ENCODE results near the gene BLM.

The BLM gene

DNA sequence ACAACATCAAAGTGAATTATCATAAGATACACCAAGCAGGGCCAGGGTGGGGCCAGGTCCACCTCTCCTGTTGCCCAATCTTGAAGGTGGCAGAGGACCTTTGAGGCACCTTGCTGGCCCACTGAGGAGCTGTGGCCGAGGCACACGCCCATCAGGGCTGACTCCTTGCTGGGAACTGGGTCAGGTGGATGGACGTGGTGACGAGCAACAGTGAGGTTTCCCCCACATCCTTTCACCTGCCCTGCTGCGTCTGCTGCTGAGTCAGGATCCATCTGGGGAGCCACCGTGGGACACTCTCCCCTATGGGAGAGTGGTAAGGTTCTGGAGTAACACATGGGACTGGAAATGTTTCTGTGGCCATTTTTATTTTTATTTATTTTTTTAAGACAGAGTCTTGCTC is 134.0 kb downstream of the BLM start:
- H3K4me1 ChIP-seq (ENCODE audit: control insufficient read depth, insufficient read depth, low read length, poor library complexity, severe bottlenecking) = no peaks in the 10 kb centered on the region
- WGBS, 2 experiments (ENCODE audit: insufficient coverage in 2 of 2) = 93% methylated on average over 3 of the region's 6 CpGs; no CpG with 5 or more reads in 1 of the 2 experiments
- no peak overlapping the region for H3K27ac ChIP-seq (ENCODE audit: low read depth, low read length, severe bottlenecking)
- H3K9me3 ChIP-seq (ENCODE audit: control insufficient read depth, low read length) = no peaks in the 10 kb centered on the region
- no peak overlapping the region for H3K4me3 ChIP-seq (ENCODE audit: extremely low read depth, insufficient read depth, low read length, poor library complexity, severe bottlenecking)
- H3K36me3 ChIP-seq (ENCODE audit: control insufficient read depth, insufficient read depth, low read length) = no peaks in the 10 kb centered on the region

DNA sequence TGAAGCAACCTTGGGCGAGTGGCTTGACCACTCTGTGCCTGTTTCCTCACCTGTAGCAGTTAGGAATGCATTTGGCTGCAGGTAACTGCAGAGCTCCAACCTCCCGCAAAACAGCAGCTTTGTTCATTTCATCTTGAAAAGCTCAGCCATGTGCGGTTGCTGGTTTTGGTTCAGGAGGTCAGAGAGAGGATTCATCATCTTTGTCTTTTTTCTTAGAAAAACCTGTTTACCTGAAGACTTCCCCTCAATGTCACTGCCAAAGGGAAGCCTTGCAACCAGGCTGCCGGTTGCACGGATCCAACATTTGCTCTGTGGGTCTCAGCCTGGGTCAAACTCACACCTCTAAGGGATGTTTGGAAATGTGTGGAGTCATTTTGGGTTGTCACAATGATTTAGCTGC is 134.8 kb downstream of the BLM start:
- WGBS, 2 experiments (ENCODE audit: insufficient coverage in 2 of 2) = 92 to 100% methylated on average over 3 of the region's 5 CpGs
- no peak overlapping the region for H3K4me3 ChIP-seq (ENCODE audit: extremely low read depth, insufficient read depth, low read length, poor library complexity, severe bottlenecking)
- no peak overlapping the region for H3K27ac ChIP-seq (ENCODE audit: low read depth, low read length, severe bottlenecking)
- no peaks in the 10 kb centered on the region for H3K9me3 ChIP-seq (ENCODE audit: control insufficient read depth, low read length)
- no peaks in the 10 kb centered on the region for H3K36me3 ChIP-seq (ENCODE audit: control insufficient read depth, insufficient read depth, low read length)
- H3K4me1 ChIP-seq (ENCODE audit: control insufficient read depth, insufficient read depth, low read length, poor library complexity, severe bottlenecking) = no peaks in the 10 kb centered on the region

DNA sequence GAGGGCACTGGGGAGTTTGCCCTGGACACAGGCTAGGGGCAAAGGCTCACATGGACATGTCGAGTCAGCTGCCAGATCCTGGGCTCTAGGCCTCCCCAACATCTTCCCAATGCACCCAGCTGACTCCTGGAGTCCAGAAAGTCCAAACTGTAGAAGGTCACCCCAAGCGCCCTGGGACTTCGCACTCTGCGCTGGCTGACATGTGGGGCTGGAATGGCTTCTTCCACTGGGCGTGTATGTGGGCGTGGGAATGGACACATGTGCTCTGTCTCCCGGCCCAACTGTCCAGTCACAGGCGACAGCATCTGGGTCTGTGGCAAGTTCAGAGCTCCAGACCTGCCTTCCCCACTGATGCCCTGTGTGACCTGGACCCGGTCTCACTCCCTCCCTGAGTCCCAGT is 138.0 kb downstream of the BLM start:
- Histone ChIP-seq H3K27ac (ENCODE audit: low read depth, low read length, severe bottlenecking) (no peak overlapping the region), H3K9me3 (ENCODE audit: control insufficient read depth, low read length) (no peaks in the 10 kb centered on the region), H3K36me3 (ENCODE audit: control insufficient read depth, insufficient read depth, low read length) (no peaks in the 10 kb centered on the region), H3K4me3 (ENCODE audit: extremely low read depth, insufficient read depth, low read length, poor library complexity, severe bottlenecking) (no peak overlapping the region), H3K4me1 (ENCODE audit: control insufficient read depth, insufficient read depth, low read length, poor library complexity, severe bottlenecking) (peaks cover 9% of the 10 kb centered on the region)
- WGBS, 2 experiments (ENCODE audit: insufficient coverage in 2 of 2) = 96 to 98% methylated on average over 9 of the region's 9 CpGs

DNA sequence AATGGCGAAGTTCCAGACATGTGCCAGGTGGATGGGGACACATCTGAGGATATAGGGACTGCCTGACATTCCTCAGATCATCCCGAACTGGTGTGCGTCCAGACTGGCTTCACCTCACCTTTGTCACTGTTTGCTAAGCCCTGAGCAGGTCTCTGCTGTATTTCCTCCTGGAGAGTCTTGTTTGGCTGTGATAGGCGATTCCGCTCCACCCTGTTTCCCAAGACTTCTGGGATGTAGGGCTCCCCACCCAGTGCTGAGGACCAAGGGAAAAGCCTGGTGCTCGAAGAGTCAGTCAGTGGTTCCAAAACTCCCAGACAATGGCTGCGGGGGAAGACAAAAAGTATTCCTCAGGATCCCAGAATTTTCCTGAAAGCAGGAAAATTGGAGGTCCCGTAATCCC is 140.2 kb downstream of the BLM start:
- peaks cover 17% of the 10 kb centered on the region for H3K4me1 ChIP-seq (ENCODE audit: control insufficient read depth, insufficient read depth, low read length, poor library complexity, severe bottlenecking)
- 94 to 97% methylated on average over 7 of the region's 8 CpGs for WGBS, 2 experiments (ENCODE audit: insufficient coverage in 2 of 2)
- H3K9me3 ChIP-seq (ENCODE audit: control insufficient read depth, low read length) = no peaks in the 10 kb centered on the region
- H3K27ac ChIP-seq (ENCODE audit: low read depth, low read length, severe bottlenecking) = no peak overlapping the region
- no peaks in the 10 kb centered on the region for H3K36me3 ChIP-seq (ENCODE audit: control insufficient read depth, insufficient read depth, low read length)
- no peak overlapping the region for H3K4me3 ChIP-seq (ENCODE audit: extremely low read depth, insufficient read depth, low read length, poor library complexity, severe bottlenecking)

DNA sequence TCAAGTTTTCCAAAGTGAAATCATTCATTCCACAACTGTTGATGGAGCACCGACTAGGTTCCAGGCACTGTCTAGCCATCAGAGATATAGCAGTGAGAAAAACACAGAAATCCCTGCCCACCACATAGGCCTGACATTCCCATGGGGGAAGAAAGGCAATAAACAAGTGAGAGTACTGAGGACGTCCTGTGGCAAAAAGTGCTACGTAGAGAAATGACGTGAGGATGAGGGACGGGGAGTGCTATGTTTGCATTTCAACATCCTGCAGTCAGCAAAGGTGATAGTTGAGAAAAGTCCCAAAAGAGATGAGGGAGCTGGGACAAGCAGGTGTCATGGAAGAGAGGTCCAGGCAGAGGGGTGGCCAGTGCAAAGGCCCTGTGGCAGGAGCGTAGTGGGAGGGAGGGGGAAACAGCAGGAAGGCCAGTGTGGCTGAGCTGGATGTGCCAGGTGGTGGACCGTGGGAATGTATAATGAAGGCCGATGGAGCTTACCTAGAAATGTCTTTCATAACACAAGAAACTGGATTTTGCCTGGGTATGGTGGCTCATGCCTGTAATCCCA is 140.8 kb downstream of the BLM start:
- Histone ChIP-seq H3K27ac (ENCODE audit: low read depth, low read length, severe bottlenecking) (no peak overlapping the region), H3K9me3 (ENCODE audit: control insufficient read depth, low read length) (no peaks in the 10 kb centered on the region), H3K4me1 (ENCODE audit: control insufficient read depth, insufficient read depth, low read length, poor library complexity, severe bottlenecking) (peaks cover 17% of the 10 kb centered on the region), H3K36me3 (ENCODE audit: control insufficient read depth, insufficient read depth, low read length) (no peaks in the 10 kb centered on the region), H3K4me3 (ENCODE audit: extremely low read depth, insufficient read depth, low read length, poor library complexity, severe bottlenecking) (no peak overlapping the region)
- 97 to 98% methylated on average over 5 to 7 of the region's 8 CpGs for WGBS, 2 experiments (ENCODE audit: insufficient coverage in 2 of 2)

DNA sequence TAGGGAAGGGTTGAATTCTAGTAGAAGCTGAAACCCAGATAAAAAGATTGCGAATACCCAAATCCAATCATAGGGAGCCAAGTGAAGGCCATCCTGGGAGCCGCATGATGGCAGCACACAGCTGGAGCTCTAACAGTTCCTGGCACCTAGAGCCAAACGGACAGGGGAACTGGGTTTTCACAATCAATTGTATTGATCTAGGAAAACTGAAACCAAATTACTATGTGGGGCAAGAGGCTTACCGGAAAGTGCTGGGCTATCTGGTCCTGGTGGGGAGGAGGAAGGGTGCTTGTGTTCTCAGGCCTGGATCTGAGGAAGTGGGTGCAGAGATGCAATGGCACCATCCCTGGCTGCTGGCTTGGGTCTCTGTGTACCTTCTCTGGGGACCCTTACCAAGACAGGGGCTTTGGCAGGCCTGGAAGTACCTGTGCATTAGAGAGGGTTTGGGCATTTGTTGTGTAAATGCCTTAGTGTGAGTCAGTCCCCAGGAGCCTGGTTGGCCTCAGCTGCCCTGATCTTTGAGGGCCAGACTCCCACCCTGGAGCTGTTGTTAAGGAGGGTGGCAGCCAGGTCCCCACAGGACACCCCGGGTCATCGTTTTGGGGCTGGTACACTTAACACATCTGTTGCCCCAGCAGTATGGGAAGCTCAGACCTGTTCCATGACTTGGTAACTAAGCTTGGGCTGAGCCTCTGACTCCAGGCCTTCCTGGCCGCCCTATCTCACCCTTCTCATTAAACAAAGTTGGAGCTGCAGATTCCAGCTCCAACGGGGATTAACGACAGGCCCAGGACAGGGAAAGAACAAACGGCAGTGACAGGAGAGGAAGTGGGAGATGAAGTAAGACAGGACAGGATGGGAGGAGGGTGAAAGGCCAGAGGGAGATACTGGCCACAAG is 142.3 kb downstream of the BLM start:
- Histone ChIP-seq H3K27ac (ENCODE audit: low read depth, low read length, severe bottlenecking) (peak overlapping the region; percentile 92), H3K4me3 (ENCODE audit: extremely low read depth, insufficient read depth, low read length, poor library complexity, severe bottlenecking) (no peak overlapping the region), H3K4me1 (ENCODE audit: control insufficient read depth, insufficient read depth, low read length, poor library complexity, severe bottlenecking) (peaks cover 17% of the 10 kb centered on the region), H3K36me3 (ENCODE audit: control insufficient read depth, insufficient read depth, low read length) (no peaks in the 10 kb centered on the region), H3K9me3 (ENCODE audit: control insufficient read depth, low read length) (no peaks in the 10 kb centered on the region)
- WGBS, 2 experiments (ENCODE audit: insufficient coverage in 2 of 2) = 42 to 46% methylated on average over 6 to 7 of the region's 10 CpGs

DNA sequence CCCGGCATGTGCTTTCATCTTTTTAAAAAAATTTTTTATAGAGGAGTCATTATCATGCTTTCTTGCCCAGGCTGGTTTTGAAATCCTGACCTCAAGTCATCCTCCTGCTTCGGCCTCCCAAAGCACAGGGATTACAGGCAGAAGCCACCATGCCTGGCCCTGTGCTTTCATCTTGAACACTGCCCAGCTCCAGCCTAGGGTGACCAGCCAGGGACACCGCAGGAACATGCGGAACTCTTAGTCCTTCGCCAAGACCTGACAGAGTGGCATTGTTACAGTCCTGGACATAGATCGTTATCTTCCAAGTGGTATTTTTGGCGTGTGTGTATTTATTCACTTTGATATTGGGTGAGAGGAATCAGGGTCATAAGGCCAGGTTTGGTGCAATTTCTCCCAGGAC is 143.3 kb downstream of the BLM start:
- H3K4me3 ChIP-seq (ENCODE audit: extremely low read depth, insufficient read depth, low read length, poor library complexity, severe bottlenecking) = no peak overlapping the region
- H3K36me3 ChIP-seq (ENCODE audit: control insufficient read depth, insufficient read depth, low read length) = no peaks in the 10 kb centered on the region
- no peak overlapping the region for H3K27ac ChIP-seq (ENCODE audit: low read depth, low read length, severe bottlenecking)
- WGBS, 2 experiments (ENCODE audit: insufficient coverage in 2 of 2) = 91 to 97% methylated on average over 5 to 6 of the region's 7 CpGs
- peaks cover 17% of the 10 kb centered on the region for H3K4me1 ChIP-seq (ENCODE audit: control insufficient read depth, insufficient read depth, low read length, poor library complexity, severe bottlenecking)
- H3K9me3 ChIP-seq (ENCODE audit: control insufficient read depth, low read length) = no peaks in the 10 kb centered on the region

DNA sequence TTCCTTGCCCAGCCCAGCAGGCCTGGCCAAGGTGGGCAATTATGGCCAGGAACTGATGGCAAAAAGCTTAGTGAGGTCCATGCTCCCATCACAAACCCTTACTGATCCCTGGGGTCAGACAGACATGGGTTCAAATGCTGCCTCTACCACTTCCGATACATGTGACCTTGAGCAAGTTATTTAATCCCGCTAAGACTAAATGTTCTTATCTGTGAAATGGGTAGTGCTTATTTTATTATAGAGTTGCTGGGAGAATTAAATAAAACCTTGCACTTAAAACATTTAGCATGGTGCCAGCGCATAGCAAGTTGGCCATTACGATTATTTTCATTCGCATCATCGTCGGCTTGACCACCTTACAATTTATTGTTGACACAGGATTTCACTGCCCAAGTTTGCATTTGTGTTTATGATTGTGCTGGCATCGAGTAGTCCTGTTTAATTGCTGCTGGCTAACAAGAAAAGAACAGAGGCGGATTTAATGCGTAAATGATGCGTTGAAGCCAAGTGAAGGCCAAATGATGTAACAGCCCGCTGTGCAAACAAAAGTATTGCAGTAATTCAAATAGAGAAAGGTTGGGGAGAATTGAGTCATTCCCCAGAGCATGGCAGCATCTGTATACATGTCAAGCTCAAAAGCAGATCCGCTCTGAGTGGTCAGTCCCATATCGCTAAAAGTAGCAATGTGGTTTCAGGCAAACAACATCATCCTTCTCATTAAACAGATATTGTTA is 144.0 kb downstream of the BLM start:
- Histone ChIP-seq H3K36me3 (ENCODE audit: control insufficient read depth, insufficient read depth, low read length) (no peaks in the 10 kb centered on the region), H3K27ac (ENCODE audit: low read depth, low read length, severe bottlenecking) (no peak overlapping the region), H3K4me3 (ENCODE audit: extremely low read depth, insufficient read depth, low read length, poor library complexity, severe bottlenecking) (no peak overlapping the region), H3K4me1 (ENCODE audit: control insufficient read depth, insufficient read depth, low read length, poor library complexity, severe bottlenecking) (peaks cover 17% of the 10 kb centered on the region), H3K9me3 (ENCODE audit: control insufficient read depth, low read length) (no peaks in the 10 kb centered on the region)
- 97 to 99% methylated on average over 11 of the region's 14 CpGs for WGBS, 2 experiments (ENCODE audit: insufficient coverage in 2 of 2)

DNA sequence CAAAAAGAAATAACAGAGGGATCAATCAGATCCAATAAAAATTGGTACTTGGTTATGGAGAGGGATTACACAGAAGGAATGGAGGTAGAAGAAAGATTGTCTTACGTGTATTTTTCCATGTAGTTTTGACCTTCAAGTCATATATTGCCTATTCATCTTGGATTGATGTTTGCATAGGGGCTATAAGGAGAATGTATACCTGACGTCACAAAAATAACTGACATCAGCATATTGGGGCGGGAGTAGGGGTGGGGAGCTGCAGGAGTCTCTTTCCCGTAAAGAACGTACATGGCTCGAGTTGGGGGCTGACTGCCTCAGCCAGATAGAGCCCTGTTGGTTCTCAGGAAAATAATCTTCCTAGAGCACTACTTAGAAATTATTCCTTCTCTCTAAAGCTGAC is 145.3 kb downstream of the BLM start:
- peaks cover 18% of the 10 kb centered on the region for H3K4me1 ChIP-seq (ENCODE audit: control insufficient read depth, insufficient read depth, low read length, poor library complexity, severe bottlenecking)
- no peak overlapping the region for H3K4me3 ChIP-seq (ENCODE audit: extremely low read depth, insufficient read depth, low read length, poor library complexity, severe bottlenecking)
- 97 to 98% methylated on average over 4 to 5 of the region's 6 CpGs for WGBS, 2 experiments (ENCODE audit: insufficient coverage in 2 of 2)
- H3K36me3 ChIP-seq (ENCODE audit: control insufficient read depth, insufficient read depth, low read length) = no peaks in the 10 kb centered on the region
- no peak overlapping the region for H3K27ac ChIP-seq (ENCODE audit: low read depth, low read length, severe bottlenecking)
- no peaks in the 10 kb centered on the region for H3K9me3 ChIP-seq (ENCODE audit: control insufficient read depth, low read length)

DNA sequence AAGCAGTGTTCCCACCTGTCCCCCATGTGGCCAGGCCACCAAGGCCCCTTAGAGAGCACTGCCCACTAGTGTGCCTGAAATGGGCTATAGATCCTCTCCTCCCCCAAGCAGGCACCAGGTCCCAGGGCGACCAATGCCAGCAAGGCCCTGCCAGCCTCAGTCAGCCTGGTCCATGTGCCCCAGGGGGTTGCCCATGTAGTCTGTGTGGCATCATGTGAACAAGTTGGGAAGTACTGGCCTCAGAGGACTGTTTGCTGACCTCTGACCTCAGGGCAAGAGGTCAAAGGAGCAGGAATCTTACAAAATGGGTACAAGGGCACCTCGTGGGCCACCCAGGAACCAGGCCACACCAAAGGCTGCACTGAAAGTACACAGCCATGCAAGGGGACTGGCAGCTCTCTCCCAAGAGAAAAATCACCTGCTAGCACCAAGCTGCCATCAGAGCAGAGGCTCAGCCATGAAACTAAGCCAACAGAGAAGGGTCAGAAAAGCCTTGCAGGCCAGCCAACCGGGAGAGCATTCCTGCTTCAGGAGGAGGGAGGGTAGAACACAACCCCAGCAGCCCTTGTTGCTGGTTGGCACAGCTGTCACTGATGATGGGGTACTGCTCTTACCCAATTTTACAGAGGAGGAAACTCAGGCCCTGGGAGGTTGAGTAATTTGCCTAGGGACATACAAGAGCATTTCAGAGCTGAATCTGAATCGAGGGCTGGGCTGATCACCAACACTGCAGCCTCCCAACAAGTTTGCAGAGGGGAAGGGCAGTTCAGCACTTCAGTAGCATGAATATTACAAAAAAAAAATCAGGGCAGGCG is 146.0 kb downstream of the BLM start:
- Histone ChIP-seq H3K36me3 (ENCODE audit: control insufficient read depth, insufficient read depth, low read length) (no peaks in the 10 kb centered on the region), H3K27ac (ENCODE audit: low read depth, low read length, severe bottlenecking) (no peak overlapping the region), H3K9me3 (ENCODE audit: control insufficient read depth, low read length) (no peaks in the 10 kb centered on the region), H3K4me1 (ENCODE audit: control insufficient read depth, insufficient read depth, low read length, poor library complexity, severe bottlenecking) (peaks cover 25% of the 10 kb centered on the region), H3K4me3 (ENCODE audit: extremely low read depth, insufficient read depth, low read length, poor library complexity, severe bottlenecking) (no peak overlapping the region)
- WGBS, 2 experiments (ENCODE audit: insufficient coverage in 2 of 2) = 83 to 87% methylated on average over 3 to 5 of the region's 5 CpGs
